GM19240 (cell line): ENCODE data around the gene DPPA2.
"Not testable (repeated sequence)": the region's sequence is repeated elsewhere in the genome, so short reads cannot be mapped to it uniquely, and the experiment has no call there.

Experiments
- DNase-seq: peaks from one replicate; pipeline ENCODE4 v3.0.0; 2011; ENCODE audit warnings: low spot score; ENCODE audit not compliant: insufficient read length

Gene DPPA2, protein sequence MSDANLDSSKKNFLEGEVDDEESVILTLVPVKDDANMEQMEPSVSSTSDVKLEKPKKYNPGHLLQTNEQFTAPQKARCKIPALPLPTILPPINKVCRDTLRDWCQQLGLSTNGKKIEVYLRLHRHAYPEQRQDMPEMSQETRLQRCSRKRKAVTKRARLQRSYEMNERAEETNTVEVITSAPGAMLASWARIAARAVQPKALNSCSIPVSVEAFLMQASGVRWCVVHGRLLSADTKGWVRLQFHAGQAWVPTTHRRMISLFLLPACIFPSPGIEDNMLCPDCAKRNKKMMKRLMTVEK

DNA sequence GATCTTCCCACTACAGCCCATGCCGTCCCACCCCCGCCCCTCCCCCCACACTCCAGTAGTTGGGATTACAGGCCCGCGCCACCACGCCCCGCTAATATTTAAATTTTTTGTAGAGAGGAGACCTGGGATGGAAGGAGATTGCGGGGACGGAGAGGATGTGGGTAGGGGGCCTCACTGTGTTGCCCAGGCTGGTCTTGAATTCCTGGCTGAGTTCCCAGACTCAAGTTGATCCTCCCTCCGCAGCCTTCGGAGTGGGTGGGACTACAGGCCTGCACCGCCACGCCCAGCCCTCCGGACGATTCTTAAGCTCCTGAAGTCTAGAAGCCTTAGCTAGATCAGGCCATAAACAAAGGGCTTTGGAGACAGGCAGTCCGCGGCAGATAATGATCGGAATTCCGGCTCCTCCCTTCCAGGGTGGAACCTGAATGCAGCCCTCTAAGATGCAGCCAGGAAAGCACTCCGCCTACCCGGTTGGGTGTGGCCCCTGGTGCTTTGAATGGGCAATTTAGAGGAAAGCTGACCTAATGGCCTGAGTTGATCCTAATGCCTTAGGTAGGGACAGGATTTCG is at the start of gene DPPA2:
Gene DPPA2 (minus strand): TSS at position 356 of the 569 bp plus-strand sequence. CDS start 1,975 bp downstream, outside the sequence.
- no peak for DNase-seq

DNA sequence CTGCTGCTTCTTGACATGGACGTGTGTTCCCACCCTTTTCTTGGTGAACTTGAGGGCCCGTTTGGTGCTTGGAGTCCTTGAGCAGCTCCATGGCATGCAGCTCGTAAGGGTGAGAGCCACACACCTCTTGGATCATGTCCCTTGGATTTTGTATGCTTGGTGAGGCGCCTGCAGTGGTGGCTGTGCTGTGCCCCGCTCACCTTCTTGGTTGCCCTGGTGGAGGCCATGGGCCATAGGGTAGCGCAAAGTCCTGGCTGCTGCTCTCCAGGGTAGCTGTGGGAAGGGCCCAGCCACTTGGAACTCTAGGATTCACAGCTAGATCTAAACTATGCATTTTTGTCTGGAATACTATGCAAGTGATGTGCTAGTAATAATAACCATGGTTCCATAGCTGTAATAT is 47.8 kb upstream of the DPPA2 start:
- no peak for DNase-seq

DNA sequence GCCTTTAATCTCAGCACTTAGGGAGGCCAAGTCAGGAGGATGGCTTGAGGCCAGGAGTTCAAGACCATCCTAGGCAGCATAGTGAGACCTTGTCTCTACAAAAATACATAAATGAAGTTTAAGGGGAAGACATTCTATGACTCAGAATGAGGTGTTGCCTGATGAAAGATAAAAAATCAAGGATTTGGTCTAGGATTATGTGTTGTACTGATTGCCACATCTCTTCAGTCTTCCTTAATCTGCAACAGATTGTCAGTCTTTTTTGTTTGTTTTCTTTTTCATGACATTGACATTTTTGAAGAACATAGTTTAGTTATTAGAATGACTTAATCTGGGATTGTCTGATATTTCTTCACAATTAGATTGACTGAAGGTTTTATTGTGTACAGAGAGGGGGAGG is 47.3 kb upstream of the DPPA2 start:
- DNase-seq = no peak

DNA sequence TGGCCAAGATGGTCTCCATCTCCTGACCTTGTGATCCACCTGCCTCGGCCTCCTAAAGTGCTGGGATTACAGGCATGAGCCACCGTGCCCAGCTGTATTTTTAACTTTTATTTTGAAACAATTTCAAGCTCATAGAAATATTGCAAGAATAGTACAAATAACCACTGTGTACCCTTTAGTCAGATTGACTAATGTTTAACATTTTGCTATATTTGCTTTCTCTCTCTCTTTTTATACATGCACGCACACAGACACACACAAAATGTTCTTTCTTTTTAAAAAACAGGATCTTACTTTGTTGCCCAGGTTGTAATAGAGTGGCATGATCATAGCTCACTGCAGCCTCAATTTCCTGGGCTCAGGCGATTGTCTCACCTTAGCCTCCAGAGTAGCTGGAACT is 46.5 kb upstream of the DPPA2 start:
- DNase-seq = no peak

DNA sequence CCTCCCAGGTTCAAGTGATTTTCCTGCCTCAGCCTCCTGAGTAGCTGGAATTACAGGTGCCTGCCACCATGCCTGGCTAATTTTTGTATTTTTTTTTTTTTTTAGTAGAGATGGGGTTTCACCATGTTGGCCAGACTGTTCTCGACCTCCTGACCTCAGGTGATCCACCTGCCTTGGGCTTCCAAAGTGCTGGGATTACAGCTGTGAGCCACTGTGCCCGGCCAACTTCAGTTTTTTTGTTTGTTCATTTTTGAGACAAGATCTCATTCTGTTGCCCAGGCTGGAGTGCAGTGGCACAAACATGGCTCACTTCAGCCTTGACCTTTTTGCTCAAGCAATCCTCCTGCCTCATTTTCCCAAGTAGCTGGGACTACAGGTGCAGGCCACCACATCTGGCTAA is 42.5 kb upstream of the DPPA2 start:
- not testable (repeated sequence) for DNase-seq

DNA sequence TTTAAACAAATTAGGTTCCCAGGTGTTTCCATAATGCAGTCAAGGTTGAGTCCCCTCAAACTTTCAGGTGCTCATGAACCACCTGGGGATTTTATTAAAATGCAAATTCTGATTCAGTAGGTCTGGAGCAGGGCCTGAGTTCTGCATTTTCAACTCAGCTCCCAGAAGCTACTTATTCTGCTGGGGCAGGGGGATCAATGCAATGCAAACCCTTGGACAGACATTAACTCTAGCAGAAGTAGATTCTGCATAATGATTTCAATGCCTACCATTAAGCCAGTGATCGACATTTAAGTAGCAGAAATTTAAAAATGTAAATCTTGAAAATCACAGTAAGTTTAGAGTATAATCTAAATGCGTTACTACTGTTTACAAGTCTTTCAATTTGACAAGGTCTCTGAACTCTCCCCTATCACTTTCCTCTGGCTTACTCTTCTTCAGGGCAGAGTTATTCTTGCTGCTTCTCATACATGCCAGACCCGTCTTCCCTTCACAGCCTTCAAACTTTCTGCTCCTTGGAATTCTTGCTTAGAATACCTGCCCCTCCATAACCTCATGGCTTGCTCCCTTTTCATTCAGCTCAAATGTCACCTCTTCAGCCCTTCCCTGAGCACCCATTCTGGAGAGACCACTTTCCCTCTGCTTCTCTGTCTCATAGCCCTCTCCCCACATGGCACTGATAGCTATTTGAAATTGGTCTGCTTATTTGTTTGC is 40.3 kb upstream of the DPPA2 start:
- no peak for DNase-seq

DNA sequence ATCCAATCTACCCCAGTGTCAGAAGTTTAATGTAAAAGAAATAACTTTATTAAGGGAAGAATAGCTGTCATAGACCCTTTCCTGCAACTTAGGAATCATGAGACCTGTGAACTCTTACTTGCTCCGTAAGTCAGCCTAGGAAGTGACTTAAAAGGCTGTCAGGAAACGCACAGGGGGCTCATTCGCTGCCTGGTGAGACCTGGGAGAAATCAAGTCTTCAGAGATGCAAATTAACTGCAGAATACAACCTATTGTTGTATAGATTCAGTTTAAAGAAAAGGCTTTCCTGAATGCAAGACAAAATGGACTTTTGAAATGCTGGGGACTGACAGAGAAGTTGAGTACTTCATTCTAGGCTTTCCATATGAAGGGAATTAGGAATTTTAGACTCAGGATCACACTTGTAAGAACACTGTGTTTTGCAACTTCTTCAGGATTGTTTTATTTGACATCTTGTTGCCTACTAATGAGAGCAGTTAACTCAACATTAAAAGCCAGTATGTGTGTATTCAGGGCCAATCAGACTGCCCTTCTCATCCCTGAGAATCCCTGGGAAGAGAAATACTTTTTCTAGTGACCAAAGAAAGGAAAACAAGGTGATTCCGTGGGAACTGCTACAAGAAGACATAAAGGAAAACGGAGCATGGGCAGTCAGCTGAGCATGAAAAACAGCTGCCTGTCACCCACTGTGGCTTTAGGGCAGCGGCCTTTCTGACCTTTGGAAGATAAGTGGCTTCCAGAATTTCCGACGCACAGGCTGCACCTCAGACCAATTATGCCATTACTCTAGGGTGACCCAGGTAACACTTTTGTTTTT is 39.5 kb upstream of the DPPA2 start:
- no peak for DNase-seq

DNA sequence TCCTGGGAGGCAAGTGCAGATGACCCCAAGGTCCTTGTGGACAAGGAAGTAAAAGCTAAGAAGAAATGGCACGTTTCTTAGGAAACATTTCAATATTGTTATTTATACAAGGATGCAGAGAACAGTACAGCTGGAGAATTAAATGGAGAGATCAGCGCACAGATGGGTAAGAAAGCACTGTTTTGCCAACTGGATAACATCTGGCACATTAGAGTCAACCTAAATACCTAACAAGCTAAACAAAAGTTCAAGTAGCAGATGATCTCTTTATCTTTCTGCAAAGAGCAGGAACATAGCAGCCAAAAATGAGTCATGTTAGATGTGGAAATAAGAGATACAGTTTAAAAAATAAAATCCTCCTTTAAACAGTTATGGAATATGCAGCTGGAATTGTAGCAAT is 36.7 kb upstream of the DPPA2 start:
- DNase-seq = no peak

DNA sequence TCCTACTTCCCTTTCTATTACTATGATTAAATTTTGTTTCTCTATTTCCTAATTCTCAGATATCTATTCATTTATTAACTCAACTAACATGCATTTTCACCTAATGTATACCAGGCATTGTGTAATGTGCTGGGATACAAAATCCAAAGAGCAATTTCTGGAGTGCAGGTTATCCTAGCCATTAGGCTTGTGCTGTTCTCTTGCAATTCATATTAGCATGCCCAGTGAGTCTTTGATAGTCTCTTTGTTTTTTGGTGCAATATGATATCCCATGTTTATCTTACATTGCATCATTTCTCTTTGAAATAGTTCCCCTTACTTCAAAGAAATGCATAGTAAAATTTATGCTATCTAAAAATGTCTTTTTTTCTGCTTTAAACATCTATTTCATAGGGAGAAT is 34.9 kb upstream of the DPPA2 start:
- DNase-seq = no peak

DNA sequence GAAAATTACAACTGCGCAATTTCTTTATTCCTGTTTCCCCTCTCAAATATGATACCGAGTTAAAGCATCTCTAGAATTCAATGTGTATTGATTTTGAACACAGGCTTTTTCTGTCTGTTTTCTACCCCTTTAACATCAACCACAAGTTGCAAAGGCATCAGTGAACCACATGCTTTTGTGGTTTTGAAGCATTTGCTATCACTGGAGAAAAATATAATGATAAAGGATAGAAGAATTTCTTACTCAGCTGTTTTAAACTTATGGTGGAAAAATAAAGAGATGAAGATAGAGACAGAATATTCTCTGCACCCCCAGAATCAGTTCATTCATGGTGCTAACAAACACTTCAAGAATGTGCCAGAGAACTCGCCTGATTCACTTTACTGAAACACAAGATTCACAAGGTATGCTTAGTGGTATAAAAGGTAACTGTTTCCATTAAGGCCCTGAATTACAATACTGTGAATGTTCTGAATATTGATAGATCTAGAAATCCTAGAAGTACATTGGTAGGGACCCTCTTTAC is 30.5 kb upstream of the DPPA2 start:
- DNase-seq = no peak

DNA sequence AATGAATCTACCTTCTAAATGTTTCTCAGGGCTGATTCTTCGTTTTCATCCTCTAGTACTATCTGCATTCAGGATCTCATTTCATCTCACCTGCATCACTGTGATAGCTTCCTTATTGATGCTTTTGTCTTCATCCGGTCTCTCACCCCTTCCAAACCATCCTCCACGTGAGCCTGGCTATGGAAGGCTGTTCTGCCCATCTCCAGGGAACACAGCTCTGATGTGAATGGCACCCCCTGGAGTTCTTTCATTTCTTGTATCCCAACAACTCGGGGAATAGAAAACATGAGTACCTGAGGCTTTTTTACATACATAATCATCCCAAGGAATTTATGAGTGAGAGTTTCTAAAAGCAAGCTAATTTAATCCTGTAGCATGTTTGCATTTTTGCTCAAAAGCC is 29.8 kb upstream of the DPPA2 start:
- no peak for DNase-seq

DNA sequence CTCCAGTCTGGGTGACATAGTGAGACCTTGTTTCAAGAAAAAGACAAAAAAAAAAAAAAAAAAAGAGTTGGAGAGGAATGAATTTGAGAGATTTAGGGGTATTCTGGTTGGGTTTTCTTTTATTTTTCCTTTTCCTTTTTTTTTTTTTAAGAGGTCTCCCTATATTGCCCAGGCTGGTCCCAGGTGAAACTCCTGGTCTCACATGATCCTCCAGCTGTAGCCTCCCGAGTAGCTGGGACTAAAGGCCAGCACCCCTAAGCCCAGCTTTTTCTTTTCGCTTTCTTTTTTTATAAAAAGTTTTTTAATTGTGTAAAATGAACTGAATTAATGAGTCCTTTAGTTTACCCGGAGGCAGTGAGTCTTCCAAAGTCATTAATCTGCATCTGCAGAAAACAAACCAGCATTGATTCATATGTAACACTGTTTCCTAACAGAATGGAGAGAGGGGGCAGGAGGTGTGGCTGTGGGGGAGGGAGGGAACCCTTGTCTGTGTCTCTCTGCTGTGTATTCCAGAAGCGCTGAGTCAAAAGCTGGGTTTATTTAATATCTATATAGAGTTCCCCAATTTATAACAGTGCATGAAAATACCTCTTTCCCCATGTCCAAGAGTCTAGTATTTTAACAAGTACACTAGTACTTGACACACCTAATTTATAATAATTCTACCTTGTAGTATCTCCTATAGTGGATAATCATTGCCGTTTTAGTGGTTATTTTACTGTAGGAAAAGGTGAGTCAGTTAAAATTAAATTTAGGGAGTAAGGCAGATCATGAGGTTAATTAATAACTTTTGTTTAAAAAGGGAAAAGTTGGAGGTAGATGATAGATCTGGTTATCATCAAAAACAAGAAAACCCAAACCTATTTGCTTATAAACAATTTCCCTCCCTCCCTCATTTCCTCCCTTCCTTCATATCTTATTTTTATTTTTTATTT is 23.7 kb upstream of the DPPA2 start:
- DNase-seq = no peak

DNA sequence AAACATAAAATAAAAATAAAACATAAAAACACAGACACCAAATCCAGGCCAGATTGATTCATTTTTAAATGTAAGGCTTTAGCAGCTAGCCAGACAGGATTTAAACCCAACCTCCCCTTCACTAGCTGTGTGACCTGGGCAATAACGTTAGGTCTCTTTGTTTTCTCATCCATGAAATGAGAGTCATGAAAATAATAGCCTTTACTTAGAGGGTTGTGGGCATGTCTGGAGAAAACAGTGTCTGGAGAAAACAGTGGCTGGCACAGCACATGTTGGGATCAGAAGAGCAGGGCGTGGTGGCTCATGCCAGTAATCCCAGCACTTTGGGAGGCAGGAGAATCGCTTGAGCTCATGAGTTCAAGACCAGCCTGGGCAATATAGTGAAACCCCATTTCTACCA is 22.9 kb upstream of the DPPA2 start:
- DNase-seq = no peak

DNA sequence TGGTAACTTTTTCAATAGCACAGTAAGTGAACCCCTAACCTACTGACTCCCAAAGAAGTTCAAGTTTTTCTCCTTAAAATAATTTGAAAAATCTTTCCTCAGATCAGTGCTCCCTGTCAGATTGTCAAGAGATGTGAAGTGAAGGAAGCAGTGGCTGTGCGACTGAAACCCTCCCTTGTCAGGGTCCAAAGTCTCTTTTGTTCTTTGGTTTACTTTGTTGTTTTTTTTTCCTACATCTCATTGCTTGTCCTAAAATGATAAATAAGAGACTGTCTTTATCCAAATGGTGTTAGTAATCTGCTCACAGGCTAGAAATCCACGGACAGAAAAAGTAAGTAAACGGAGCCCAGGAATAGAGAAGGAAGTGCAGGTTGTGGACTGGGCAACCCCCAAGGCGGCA is 22.0 kb upstream of the DPPA2 start:
- no peak for DNase-seq

DNA sequence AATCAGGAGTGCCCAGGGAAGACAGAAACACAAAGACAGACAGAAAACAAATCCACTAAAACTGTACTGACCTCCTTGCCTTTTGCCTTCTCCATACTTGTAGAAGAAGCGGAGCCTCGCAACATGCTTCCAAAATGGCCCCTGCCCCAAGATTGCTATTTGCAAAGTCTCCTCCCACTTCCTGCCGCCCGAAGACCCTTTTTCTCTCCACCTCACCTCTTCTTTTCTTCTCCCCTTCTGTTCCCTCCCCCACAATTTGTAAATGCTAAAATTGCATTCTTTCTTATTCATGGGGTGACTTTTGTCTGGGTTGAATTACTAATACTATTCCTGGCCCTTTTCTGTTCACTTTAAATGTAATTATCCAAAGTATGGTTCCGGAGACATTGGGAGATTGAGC is 21.1 kb upstream of the DPPA2 start, which contains the start of gene DPPA4:
Gene DPPA4 (minus strand): TSS at position 154 of the 400 bp plus-strand sequence. CDS start 29 bp downstream, at position 125.
- no peak for DNase-seq

DNA sequence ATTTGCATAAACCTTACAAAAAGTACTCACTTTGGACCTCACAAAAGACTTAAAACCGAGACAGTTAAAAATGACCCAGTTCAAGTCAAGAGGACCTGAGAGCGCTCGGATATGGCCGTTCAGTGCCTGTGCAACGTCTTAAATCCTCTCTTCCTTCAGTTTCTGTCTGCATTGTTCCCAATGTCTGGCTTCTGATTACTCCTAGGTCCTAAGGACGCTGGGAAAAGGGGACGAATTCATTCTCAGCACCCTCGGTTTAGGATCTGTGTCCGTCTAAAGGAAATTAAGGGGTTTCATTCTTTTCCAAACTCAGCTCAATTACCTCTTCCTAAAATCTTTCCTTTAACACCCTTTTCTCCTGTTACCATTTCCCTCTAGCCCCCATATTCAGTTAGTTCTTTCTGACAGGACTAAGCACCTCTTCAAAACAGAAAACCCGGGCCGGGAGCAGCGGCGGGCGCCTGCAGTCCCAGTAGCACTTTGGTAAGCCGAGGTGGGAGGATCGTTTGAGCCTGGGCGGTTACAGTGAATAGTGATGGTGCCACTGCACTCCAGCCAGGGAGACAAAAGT is 20.1 kb upstream of the DPPA2 start:
- DNase-seq = no peak

DNA sequence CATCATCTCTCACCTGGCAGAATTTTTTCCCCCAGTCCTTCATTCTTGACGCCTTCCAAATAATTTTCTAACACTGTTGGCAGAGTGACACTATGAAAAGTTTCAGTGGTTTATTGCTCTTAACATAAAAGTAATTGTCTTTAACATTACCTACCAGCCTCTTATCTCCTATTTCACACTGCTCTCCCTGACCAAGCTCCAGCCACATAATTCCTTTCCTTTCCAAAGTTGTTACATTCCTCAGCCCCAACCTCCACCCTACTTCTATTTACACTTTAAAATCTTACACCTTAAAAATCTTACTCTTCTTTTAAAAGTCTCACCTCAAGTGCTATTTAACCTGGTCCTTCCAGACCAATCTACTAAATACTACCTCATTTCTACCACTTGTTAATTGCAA is 18.3 kb upstream of the DPPA2 start:
- no peak for DNase-seq

DNA sequence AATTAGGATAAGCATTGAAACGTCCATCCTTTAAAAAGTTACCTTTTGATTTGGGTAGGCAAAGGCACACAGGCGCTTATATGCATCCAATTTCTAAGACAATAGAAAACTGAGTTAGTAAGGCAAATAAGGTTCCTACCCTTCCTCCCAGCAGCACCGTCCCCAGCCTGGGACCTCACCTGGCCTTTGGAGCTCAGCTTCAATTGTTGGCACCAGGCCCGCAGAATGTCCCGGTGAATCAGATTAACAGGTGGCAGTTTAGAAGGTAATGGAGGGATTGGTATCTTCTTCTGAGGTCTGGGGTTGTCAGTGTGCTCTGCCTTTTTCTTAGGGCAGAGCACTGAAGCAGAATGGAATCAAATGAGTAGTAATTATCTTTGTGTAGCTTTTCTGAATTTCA is 15.4 kb upstream of the DPPA2 start:
- no peak for DNase-seq

DNA sequence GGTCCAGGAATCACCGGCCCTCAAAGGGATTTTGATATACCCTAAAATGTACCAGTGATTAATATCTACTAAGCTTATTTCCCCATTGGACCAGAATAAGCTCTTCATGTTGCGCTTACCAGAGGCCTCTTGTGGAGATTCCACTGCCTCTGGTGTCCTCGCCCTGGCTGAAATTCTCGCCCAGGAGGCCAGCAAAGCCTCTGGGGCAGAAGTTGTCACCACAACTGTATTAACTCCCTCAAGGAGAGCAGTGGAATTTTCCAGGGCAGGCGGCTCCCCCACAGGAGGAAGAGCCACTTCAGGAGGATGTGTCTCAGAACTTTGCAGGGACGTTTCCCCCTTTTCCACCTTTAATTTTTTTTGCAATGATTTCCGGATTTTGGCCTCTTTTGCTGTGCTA is 14.1 kb upstream of the DPPA2 start:
- no peak for DNase-seq

DNA sequence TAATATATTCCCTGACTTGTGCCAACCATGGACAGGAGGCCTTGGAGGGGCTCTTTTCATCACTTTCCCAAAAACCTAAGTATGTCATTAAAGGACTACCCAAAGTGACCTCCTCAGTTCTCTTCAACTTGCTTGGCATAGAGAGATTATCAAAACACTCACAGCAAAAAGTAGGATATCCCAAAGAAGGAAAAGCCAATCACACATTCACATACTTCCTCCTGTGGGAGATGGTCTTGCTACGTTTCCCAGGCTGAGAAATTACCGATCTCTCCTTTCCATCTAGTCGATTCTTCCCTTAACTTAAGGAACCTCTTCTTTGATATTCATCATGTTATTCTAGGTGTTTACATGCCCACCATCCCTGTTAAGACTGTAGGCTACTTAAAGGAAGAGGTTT is 11.9 kb upstream of the DPPA2 start:
- DNase-seq = no peak
